ENCODE results near the gene ITGB7. TPM values are rescaled to one million over a fixed set of nuclear protein-coding genes. Genes with fewer than 3 reads are reported as not detected.

Gene ITGB7
- total and polyA plus RNA-seq, 11 donors: 0.12 to 11.6 (median 1.1) TPM

- no peak for DNase-seq
- Histone ChIP-seq H3K36me3 (no peaks in the 10 kb centered on the region), H3K27ac (peak overlapping the region in 6 of 12 donors; percentile 26 to 86 (median 62)), H3K4me1 (peaks cover 0 to 35% (median 24%) of the 10 kb centered on the region in 12 donors), H3K4me3 (peak overlapping the region in 2 of 12 donors; percentile 67 to 68), H3K27me3 (no peaks in the 10 kb centered on the region), H3K9me3 (no peaks in the 10 kb centered on the region)
- intact Hi-C loops (cut with DNase I): loop anchor here in 1 of 10 donors (2.0 kb wide), 1 partner anchor 17 kb away; no protein-coding TSS in a partner anchor
- WGBS, 4 donors: 61 to 70% (median 65%) methylated on average over 3 to 7 of the region's 7 CpGs
- ATAC-seq: peak in 1 of 4 donors; percentile 6
- TF ChIP-seq POLR2A (IDR thresholded peaks at IDR 0.05): no peak
- TF ChIP-seq, protein P1, sequence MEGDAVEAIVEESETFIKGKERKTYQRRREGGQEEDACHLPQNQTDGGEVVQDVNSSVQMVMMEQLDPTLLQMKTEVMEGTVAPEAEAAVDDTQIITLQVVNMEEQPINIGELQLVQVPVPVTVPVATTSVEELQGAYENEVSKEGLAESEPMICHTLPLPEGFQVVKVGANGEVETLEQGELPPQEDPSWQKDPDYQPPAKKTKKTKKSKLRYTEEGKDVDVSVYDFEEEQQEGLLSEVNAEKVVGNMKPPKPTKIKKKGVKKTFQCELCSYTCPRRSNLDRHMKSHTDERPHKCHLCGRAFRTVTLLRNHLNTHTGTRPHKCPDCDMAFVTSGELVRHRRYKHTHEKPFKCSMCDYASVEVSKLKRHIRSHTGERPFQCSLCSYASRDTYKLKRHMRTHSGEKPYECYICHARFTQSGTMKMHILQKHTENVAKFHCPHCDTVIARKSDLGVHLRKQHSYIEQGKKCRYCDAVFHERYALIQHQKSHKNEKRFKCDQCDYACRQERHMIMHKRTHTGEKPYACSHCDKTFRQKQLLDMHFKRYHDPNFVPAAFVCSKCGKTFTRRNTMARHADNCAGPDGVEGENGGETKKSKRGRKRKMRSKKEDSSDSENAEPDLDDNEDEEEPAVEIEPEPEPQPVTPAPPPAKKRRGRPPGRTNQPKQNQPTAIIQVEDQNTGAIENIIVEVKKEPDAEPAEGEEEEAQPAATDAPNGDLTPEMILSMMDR (IDR thresholded peaks at IDR 0.05): no peak
Measured at GRCh38 chr12:53233671-53234121, 26.6 kb upstream of the ITGB7 start.

GRCh38 chr12:53232646-53233461 lies 25.8 kb upstream of the ITGB7 start:
- Histone ChIP-seq H3K27ac (peak overlapping the region; percentile 8 to 86 (median 73)), H3K4me3 (peak overlapping the region; percentile 22 to 74 (median 66)), H3K36me3 (no peaks in the 10 kb centered on the region), H3K27me3 (no peaks in the 10 kb centered on the region), H3K4me1 (peaks cover 0 to 35% (median 24%) of the 10 kb centered on the region in 12 donors), H3K9me3 (no peaks in the 10 kb centered on the region)
- WGBS, 4 donors: 23 to 28% (median 25%) methylated on average over 10 to 11 of the region's 11 CpGs
- peak; percentile 74 to 90 (median 83) for ATAC-seq
- intact Hi-C loops (cut with DNase I): loop anchor here in 1 of 10 donors (2.0 kb wide), 1 partner anchor 18 kb away; no protein-coding TSS in a partner anchor
- DNase-seq: peak; percentile 59 to 84 (median 69)
- TF ChIP-seq, protein P1 (IDR thresholded peaks at IDR 0.05): no peak
- TF ChIP-seq POLR2A (IDR thresholded peaks at IDR 0.05): no peak

DNA sequence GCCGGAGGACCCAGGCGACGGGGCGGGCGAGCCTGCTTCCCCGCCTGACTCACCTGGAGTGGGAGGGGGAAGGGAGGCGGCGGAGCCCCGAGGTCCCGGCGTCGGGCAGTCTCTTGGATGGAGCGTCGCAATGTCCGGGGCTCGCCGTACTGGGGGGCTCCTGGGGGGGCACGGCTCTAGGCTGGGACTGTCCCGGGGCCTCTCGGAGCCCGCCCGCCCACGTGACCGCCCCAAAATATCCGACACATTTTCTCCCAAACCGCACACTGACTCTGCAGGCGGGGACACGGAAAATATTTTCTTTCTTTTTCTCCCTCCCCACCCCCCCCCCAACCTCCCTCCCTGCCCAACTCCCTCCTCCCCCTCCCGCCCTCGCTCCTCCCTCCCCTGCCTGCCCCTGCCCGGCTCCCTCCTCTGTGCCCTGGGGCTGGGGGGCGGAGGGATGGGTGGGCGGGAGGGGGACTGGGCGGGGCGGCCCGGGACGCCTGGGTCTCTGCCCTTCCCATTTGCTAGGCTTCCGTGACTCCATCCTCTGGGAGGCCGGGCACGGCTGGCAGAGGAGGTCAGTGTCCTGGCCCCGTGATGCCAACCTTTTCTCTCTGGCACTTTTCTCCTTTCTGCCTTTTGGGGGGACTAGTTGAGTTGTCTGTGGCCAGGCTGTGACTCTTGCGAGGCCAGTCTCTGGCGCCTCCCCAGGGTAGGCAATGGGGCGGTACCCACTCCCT lies 25.0 kb upstream of the ITGB7 start, which contains the start of gene RARG:
RARG (minus strand) TSS at position 289 of the 725 bp plus-strand sequence. CDS start 4,664 bp downstream, outside the sequence.
- ATAC-seq: peak; percentile 32 to 61 (median 56)

More for the DNA sequence above, 25.0 kb upstream of the ITGB7 start, which contains the start of gene RARG:
- H3K27me3 ChIP-seq: no peaks in the 10 kb centered on the region
- DNase-seq: peak in 4 of 5 donors; percentile 61 to 70 (median 64)
- peak within 1 kb of the TSS; percentile 8 to 86 (median 74) for H3K27ac ChIP-seq
- TF ChIP-seq, protein P1 (IDR thresholded peaks at IDR 0.05): peak in 1 of 12 donors; percentile 4
- TF ChIP-seq POLR2A (IDR thresholded peaks at IDR 0.05): no peak
- H3K9me3 ChIP-seq: no peaks in the 10 kb centered on the region
- H3K36me3 ChIP-seq: peaks cover 0 to 4% (median 0%) of the 10 kb centered on the region in 9 donors
- intact Hi-C loops (cut with DNase I): loop anchor here in 1 of 10 donors (2.0 kb wide), 1 partner anchor 19 kb away; no protein-coding TSS in a partner anchor
- peak within 1 kb of the TSS; percentile 22 to 74 (median 66) for H3K4me3 ChIP-seq
- whole genome bisulfite sequencing, 4 donors: 2 to 5% (median 3%) methylated on average over 19 to 44 of the region's 44 CpGs
- peaks cover 0 to 35% (median 24%) of the 10 kb centered on the region in 12 donors for H3K4me1 ChIP-seq
